Keratinocyte (primary cell): ENCODE data around the gene ATXN7L1. TPM values are rescaled to one million over a fixed set of nuclear protein-coding genes. Genes with fewer than 3 reads are reported as not detected.

Experiments used
- DNase-seq: peaks from one replicate; pipeline ENCODE4 v3.0.0-alpha.2; 2011; ENCODE audit warnings: low read depth, missing footprints, low spot score
- FAIRE-seq: peaks from 2 replicates; lab custom pipeline; 2011; peaks lifted over from hg19 to GRCh38; lab: Jason Lieb, UNC
- H2AFZ ChIP-seq: 2 replicates; pipeline ENCODE4 v1.6.0; 2012; ENCODE audit warnings: low read length, control low read depth, inconsistent platforms; ENCODE audit not compliant: control insufficient read depth
- H3K27ac ChIP-seq: 2 replicates; pipeline ENCODE4 v1.5.1; 2011; ENCODE audit warnings: low read length; ENCODE audit not compliant: control insufficient read depth, insufficient read depth
- H3K27me3 ChIP-seq: 3 replicates; pipeline ENCODE4 v1.6.0; 2011; ENCODE audit warnings: low read length; ENCODE audit not compliant: control insufficient read depth, insufficient read depth; ENCODE audit errors: extremely low read depth
- H3K36me3 ChIP-seq, 2 experiments: 2 replicates in 1 of 2; 3 replicates in 1 of 2; pipeline ENCODE4 v1.5.1; 2011; ENCODE audit warnings: low read length in 2 of 2, mild to moderate bottlenecking in 1 of 2; ENCODE audit not compliant: control insufficient read depth in 2 of 2, insufficient read depth in 2 of 2; ENCODE audit errors: extremely low read depth in 1 of 2
- H3K4me1 ChIP-seq: 3 replicates; pipeline ENCODE4 v1.5.1; 2011; ENCODE audit warnings: low read length; ENCODE audit not compliant: control insufficient read depth, insufficient read depth; ENCODE audit errors: extremely low read depth
- H3K4me2 ChIP-seq: 3 replicates; pipeline ENCODE4 v1.6.0; 2011; ENCODE audit warnings: low read depth, low read length; ENCODE audit not compliant: control insufficient read depth, insufficient read depth; ENCODE audit errors: extremely low read depth
- H3K4me3 ChIP-seq, 3 experiments: fragments of 200-600 bp in 1 of 3; sonication (generic) in 1 of 3; 2 replicates in 2 of 3; 3 replicates in 1 of 3; pipeline ENCODE4 v1.5.1; 2011 to 2016; ENCODE audit warnings: low read length in 3 of 3, mild to moderate bottlenecking in 3 of 3, control low read depth in 2 of 3, inconsistent platforms in 1 of 3, low read depth in 1 of 3, mixed read lengths in 1 of 3, mixed run types in 1 of 3, moderate library complexity in 1 of 3; ENCODE audit not compliant: control insufficient read depth in 2 of 3, insufficient read depth in 2 of 3; ENCODE audit errors: extremely low read depth in 1 of 3
- H3K79me2 ChIP-seq: 2 replicates; pipeline ENCODE4 v1.6.0; 2012; ENCODE audit warnings: low read length; ENCODE audit not compliant: control insufficient read depth, insufficient read depth
- H3K9ac ChIP-seq: 3 replicates; pipeline ENCODE4 v1.6.0; 2011; ENCODE audit warnings: low read length; ENCODE audit not compliant: control insufficient read depth, insufficient read depth; ENCODE audit errors: extremely low read depth
- H3K9me1 ChIP-seq: 3 replicates; pipeline ENCODE4 v1.6.0; 2011; ENCODE audit warnings: low read length; ENCODE audit not compliant: control insufficient read depth, insufficient read depth; ENCODE audit errors: extremely low read depth
- H3K9me3 ChIP-seq: 2 replicates; pipeline ENCODE4 v1.5.1; 2012; ENCODE audit warnings: low read depth, low read length; ENCODE audit not compliant: control insufficient read depth
- H4K20me1 ChIP-seq: 3 replicates; pipeline ENCODE4 v1.6.0; 2011; ENCODE audit warnings: low read length; ENCODE audit not compliant: control insufficient read depth, insufficient read depth; ENCODE audit errors: extremely low read depth
- CTCF ChIP-seq, 3 experiments: IDR thresholded peaks in 1 of 3; conservative IDR thresholded peaks in 1 of 3; optimal IDR thresholded peaks in 1 of 3; 2 replicates in 2 of 3; 3 replicates in 1 of 3; pipeline versions ENCODE3 to v1.5.1; 2011; ENCODE audit warnings: low read length in 3 of 3, mild to moderate bottlenecking in 3 of 3, moderate library complexity in 2 of 3, control low read depth in 1 of 3, inconsistent platforms in 1 of 3; ENCODE audit not compliant: insufficient read depth in 2 of 3; ENCODE audit errors: extremely low read depth in 1 of 3
- EZH2 ChIP-seq: IDR thresholded peaks from one replicate; pipeline ENCODE4 v1.6.1; 2012; ENCODE audit warnings: inconsistent platforms, mild to moderate bottlenecking, low read length, moderate library complexity
- dilution Hi-C: fragments of 300-500 bp; cut with MboI; formaldehyde crosslinking; loops from one replicate; pipeline ENCODE4 v1.7.0; 2020; ENCODE audit warnings: low sequenced_read_pairs; ENCODE audit not compliant: extremely low pct_ligation_motif_present
- polyA plus RNA-seq, 5 experiments: library from polyadenylated mRNA; depleted of rRNA in 3 of 5; stranded (reverse) in 3 of 5; stranded (forward) in 1 of 5; unstranded in 1 of 5; fragments of >200 nt; gene quantifications; 1 replicate in 1 of 5; 2 replicates in 3 of 5; 3 replicates in 1 of 5; pipeline versions ENCODE4 v1.2.1 to v1.2.3, GENCODE V29; 2011 to 2012; ENCODE audit warnings: missing spikeins in 2 of 5, low read depth in 1 of 5, low replicate concordance in 1 of 5

ATXN7L1 gene
- polyA plus RNA-seq, 1 donor (not counting 4 experiments of a cell fraction or from before 2014, with no cell fraction given), result 4.8 TPM

GRCh38 chr7:105721571-105722104 is 154.8 kb downstream of the ATXN7L1 start:
- Histone ChIP-seq H3K9me3 (no peaks in the 10 kb centered on the region), H3K4me3 (no peak overlapping the region), H3K4me1 (no peaks in the 10 kb centered on the region), H3K79me2 (no peaks in the 10 kb centered on the region), H3K27ac (no peak overlapping the region), H3K9ac (no peak overlapping the region), H3K36me3 (peaks cover 0 to 2% of the 10 kb centered on the region in 2 experiments), H4K20me1 (no peaks in the 10 kb centered on the region), H3K9me1 (no peaks in the 10 kb centered on the region), H3K27me3 (no peaks in the 10 kb centered on the region), H2AFZ (no peak overlapping the region), H3K4me2 (no peak overlapping the region)
- dilution Hi-C loops, result no loop called here
- DNase-seq (no peak), FAIRE-seq (no peak)
- TF ChIP-seq CTCF (optimal IDR thresholded peaks at IDR 0.05 in 1 of 3, IDR thresholded peaks at IDR 0.05 in 1 of 3, conservative IDR thresholded peaks at IDR 0.05 in 1 of 3; ENCODE audit: extremely low read depth in 1 of 3, insufficient read depth in 2 of 3, low read length in 3 of 3), result no peak
- TF ChIP-seq EZH2, result no peak

- H2AFZ ChIP-seq, result no peak overlapping the region
- H3K79me2 ChIP-seq, result no peaks in the 10 kb centered on the region
- no peaks in the 10 kb centered on the region for H3K9me1 ChIP-seq
- no peak overlapping the region for H3K9ac ChIP-seq
- H4K20me1 ChIP-seq, result no peaks in the 10 kb centered on the region
- no peak overlapping the region for H3K4me2 ChIP-seq
- no peaks in the 10 kb centered on the region for H3K4me1 ChIP-seq
- no peaks in the 10 kb centered on the region for H3K27me3 ChIP-seq
- no peak for TF ChIP-seq CTCF (optimal IDR thresholded peaks at IDR 0.05 in 1 of 3, IDR thresholded peaks at IDR 0.05 in 1 of 3, conservative IDR thresholded peaks at IDR 0.05 in 1 of 3; ENCODE audit: extremely low read depth in 1 of 3, insufficient read depth in 2 of 3, low read length in 3 of 3)
- no peak for TF ChIP-seq EZH2
- no peak overlapping the region for H3K27ac ChIP-seq
- H3K4me3 ChIP-seq, result no peak overlapping the region
- H3K36me3 ChIP-seq, result peaks cover 0 to 2% of the 10 kb centered on the region in 2 experiments
- FAIRE-seq, result no peak
- dilution Hi-C loops, result no loop called here
- no peak for DNase-seq
- H3K9me3 ChIP-seq, result no peaks in the 10 kb centered on the region
These were observed 156.5 kb downstream of the ATXN7L1 start for GRCh38 chr7:105719919-105720318.
